Endothelial cell of umbilical vein (primary cell): ENCODE measurements around the gene SMIM26.

Source experiments
- CTCF ChIP-seq, 2 donors: IDR thresholded peaks; 1 replicate in 1 of 2; 2 replicates in 1 of 2; pipeline ENCODE4 v1.5.1; 2011; ENCODE audit warnings: low read length in 2 of 2, mild to moderate bottlenecking in 2 of 2, moderate library complexity in 2 of 2, control low read depth in 1 of 2, inconsistent platforms in 1 of 2, low read depth in 1 of 2; ENCODE audit not compliant: insufficient read depth in 1 of 2; ENCODE audit errors: extremely low read depth in 1 of 2
- EZH2 ChIP-seq: IDR thresholded peaks from 2 replicates; pipeline ENCODE4 v1.6.1; 2012; ENCODE audit warnings: borderline replicate concordance, low read depth, mild to moderate bottlenecking, moderate library complexity, low read length, inconsistent platforms; ENCODE audit not compliant: severe bottlenecking

GRCh38 chr20:18589941-18590674 is 22.9 kb downstream of the SMIM26 start:
- no peak for TF ChIP-seq EZH2
- TF ChIP-seq CTCF (IDR thresholded peaks at IDR 0.05; ENCODE audit: extremely low read depth in 1 of 2, insufficient read depth in 1 of 2, low read depth in 1 of 2, low read length in 2 of 2), result no peak
